Measurements from ENCODE around the gene SIL1.

The SIL1 gene

DNA sequence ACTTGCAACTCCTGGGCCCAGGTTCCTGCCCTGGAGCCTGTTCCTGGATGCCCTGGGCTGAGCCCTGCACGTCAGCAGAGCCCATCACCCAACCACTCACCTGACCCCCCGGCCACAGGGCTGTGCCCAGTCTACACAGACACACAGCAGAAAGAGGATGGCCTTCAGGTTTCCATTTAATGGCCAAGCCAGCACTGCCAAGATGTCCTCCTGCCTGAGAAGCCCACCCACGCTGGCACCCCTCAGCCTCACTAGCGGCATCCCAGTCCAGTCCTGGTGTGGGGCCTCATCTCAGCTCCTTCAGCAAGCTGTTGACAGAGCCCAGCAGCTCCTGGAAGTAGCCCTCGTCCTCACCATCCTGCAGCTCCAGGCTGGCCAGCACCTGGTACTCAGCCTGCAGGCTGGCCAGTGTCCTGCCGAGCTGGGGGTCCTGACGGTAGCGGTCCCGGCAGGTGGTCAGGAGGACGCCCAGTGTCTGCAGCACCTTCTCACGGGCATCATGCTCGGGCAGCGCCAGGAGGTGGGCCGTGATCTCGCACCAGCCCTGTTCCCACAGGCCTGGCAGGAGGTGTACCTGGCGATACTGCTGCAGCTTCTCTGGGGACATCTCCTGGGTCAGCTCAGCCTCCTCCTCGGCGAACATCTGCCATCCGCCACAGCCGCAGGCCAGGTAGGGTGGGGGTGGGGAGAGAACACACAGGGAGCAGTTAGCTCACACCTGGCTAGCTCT is 251.2 kb downstream of the SIL1 start:
- H3K27ac ChIP-seq: no peak overlapping the region
- no peak for TF ChIP-seq CTCF (conservative IDR thresholded peaks at IDR 0.05)

DNA sequence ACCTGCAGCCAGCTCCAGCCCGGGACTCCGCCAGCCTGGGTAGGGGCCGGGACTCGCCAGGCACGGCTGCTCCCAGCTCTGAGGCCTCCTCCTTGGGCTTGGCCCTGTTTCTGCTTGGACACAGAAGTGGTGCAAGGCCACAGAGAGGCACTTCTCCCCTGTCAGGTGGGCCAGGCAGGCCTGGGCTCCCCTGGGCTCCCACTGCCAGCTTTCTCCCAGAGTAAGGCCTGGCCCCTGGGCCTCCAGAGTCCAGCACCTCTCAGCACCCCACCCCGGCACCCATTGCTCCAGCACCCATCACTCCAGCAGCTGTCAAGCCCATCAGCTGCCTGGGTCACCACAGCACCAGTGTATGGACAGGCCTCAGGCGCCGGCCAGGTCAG is 251.9 kb downstream of the SIL1 start:
- H3K27ac ChIP-seq: no peak overlapping the region
- TF ChIP-seq CTCF (conservative IDR thresholded peaks at IDR 0.05): no peak

DNA sequence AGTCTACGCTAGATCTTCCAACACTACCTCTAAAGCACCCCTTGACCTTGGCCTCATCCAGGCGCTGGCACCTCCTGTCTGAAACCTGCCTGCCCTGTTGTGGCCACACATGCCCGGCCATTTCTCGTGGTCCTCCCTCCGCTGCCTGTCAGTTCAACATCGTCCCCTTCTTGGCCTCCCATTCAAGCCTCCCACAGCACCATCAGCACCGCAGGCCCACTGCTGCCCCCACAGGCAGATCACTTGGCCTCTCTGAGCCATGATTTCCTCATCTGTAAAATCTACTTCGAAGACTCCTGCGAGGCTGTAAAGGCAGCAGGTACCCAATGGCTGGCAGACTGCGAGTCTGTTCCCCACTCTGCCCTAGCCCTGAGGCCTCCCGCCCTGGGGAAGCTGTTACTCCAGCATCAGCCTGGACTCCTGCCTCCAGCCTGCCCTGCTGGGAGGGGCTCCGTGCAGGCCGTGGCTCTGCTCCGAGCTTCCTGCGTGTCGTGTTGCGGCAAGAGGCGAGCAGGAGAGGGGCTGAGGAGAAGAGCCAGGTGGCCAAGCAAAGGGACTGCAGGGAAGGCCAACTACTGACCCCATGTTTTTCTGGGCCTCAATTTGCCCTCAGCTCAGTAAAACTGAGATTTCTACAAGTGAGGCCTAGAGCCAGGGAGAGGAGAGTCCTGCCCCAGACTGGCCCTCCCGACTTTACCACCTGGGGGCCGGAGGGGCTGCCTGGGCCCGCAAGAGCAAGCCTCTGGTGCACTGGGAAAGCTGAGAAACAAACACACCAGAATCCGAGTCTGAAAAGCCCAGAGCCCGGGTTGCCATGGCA is 252.5 kb downstream of the SIL1 start:
- no peak for TF ChIP-seq CTCF (conservative IDR thresholded peaks at IDR 0.05)
- H3K27ac ChIP-seq: no peak overlapping the region

- no peak for TF ChIP-seq CTCF (conservative IDR thresholded peaks at IDR 0.05)
- no peak overlapping the region for H3K27ac ChIP-seq
Observed at GRCh38 chr5:138944527-138945322, 253.4 kb downstream of the SIL1 start.

DNA sequence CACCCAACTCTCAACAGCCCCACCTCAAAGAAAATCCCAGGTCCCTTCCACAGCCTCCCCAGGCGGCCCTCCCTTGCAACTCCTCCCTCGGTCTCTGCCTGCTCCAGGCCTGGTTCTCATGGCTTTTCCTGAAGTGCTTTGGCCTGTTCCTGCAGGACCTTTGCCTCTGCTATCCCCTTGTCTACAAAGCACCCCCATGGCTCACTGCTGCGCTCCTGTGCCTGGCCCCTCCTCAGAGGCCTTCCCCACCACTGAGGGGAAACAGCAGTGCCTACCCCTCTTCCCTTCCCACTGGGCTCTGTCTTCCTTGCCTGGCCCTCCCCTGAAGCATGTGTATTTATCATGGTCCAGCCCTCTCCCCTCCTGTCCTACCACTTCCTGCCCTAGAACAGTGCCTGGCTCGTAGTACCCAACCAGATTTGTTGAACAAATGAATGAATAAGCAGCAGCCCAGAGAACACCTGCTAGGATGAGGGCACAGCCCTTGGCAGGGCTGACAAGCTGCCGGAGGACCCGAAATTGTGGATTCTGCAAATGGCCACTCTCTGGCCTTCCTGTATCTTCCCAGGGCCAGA is 254.5 kb downstream of the SIL1 start:
- H3K27ac ChIP-seq: no peak overlapping the region
- TF ChIP-seq CTCF (conservative IDR thresholded peaks at IDR 0.05): no peak

- H3K27ac ChIP-seq: no peak overlapping the region; the same call in 1 of the 2 replicates
- TF ChIP-seq CTCF (conservative IDR thresholded peaks at IDR 0.05): no peak
Observed at GRCh38 chr5:138942861-138943260, 255.3 kb downstream of the SIL1 start.

DNA sequence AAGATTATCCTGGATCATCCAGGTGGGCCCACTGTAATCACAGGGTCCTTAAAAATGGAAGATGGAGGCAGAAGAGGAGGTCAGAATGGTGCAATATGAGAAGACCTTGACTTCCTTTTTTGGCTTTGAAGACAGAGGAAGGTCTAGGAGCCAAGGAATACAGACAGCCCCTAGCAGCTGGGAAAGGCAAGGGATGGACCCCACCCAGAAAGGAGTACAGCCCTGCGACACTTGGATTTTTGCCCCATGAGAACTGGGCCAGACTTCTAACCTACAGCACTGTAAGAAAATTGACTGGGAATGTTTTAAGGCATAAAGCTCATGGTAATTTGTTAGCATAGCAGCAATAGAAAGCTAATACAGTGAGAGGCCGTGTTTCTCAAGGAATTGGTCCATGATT is 256.1 kb downstream of the SIL1 start:
- no peak overlapping the region for H3K27ac ChIP-seq
- no peak for TF ChIP-seq CTCF (conservative IDR thresholded peaks at IDR 0.05)

Measured in VCaP (cell line).